ENCODE measurements around the gene MED27. TPM values are rescaled to one million over a fixed set of nuclear protein-coding genes. Genes with fewer than 3 reads are reported as not detected.

Gene MED27
- total and polyA plus RNA-seq, 2 of the 4 experiments (the other 2 are of a cell fraction): 50.2 to 63.4 TPM

- WGBS, 2 experiments (ENCODE audit: extremely low coverage in 2 of 2, insufficient read length in 1 of 2): 93% methylated on average over 3 of the region's 7 CpGs; no CpG with 5 or more reads in 1 of the 2 experiments
- in situ Hi-C loops (cut with MboI; ENCODE audit: low sequenced_read_pairs): no loop called here
- ATAC-seq (ENCODE audit: low read depth) (no peak), DNase-seq (no peak)
- Histone ChIP-seq H3K9me1 (ENCODE audit: insufficient read depth, low read length) (peaks cover 2% of the 10 kb centered on the region; the same call in 1 of the 2 replicates), H2BK15ac (ENCODE audit: low read depth, low read length) (no peak overlapping the region), H2AK9ac (replicated peaks; ENCODE audit: low read depth, low read length, poor library complexity) (no peak overlapping the region), H3K9me3 (ENCODE audit: control insufficient read depth, insufficient read depth, low read length) (peaks cover 4% of the 10 kb centered on the region; the same call in 1 of the 2 replicates), H2BK120ac (ENCODE audit: low read depth, low read length) (no peak overlapping the region), H4K20me1 (ENCODE audit: insufficient read depth, low read length) (peaks cover 5% of the 10 kb centered on the region; the same call in 1 of the 2 replicates), H2BK20ac (ENCODE audit: low read depth, low read length) (no peak overlapping the region), H3K79me1 (ENCODE audit: low read depth in 1 of 2, low read length in 2 of 2) (no peaks in the 10 kb centered on the region), H3K23ac (ENCODE audit: low read depth, low read length) (no peak overlapping the region), H4K91ac (ENCODE audit: insufficient read depth, low read depth, low read length) (no peak overlapping the region), H3K4me2 (ENCODE audit: low read depth, low read length) (no peak overlapping the region), H3K4me3 (ENCODE audit: insufficient read depth, low read depth, low read length) (no peak overlapping the region), H3K4me1 (ENCODE audit: control insufficient read depth, insufficient read depth, low read length) (no peaks in the 10 kb centered on the region), H2BK5ac (ENCODE audit: low read depth, low read length, poor library complexity, severe bottlenecking) (no peak overlapping the region), H4K8ac (ENCODE audit: low read depth in 2 of 2, low read length in 2 of 2) (no peak overlapping the region), H3K27me3 (ENCODE audit: control insufficient read depth, insufficient read depth, low read length) (peaks cover 35% of the 10 kb centered on the region), H3K14ac (replicated peaks; ENCODE audit: low read depth, low read length) (no peak overlapping the region), H2AK5ac (ENCODE audit: low read depth, low read length) (no peak overlapping the region), H4K5ac (ENCODE audit: low read depth, low read length) (no peak overlapping the region), H3K9ac (ENCODE audit: low read depth, low read length) (no peak overlapping the region), H3K56ac (ENCODE audit: extremely low read depth, insufficient read depth, low read length) (no peak overlapping the region), H2AFZ (replicated peaks; ENCODE audit: low read length, poor library complexity) (no peak overlapping the region), H3K36me3 (ENCODE audit: control insufficient read depth, insufficient read depth, low read length) (no peaks in the 10 kb centered on the region), H3K18ac (ENCODE audit: low read depth, low read length) (no peak overlapping the region), H3K4ac (ENCODE audit: low read depth, low read length) (no peak overlapping the region), H3K27ac (ENCODE audit: insufficient read depth, low read length) (no peak overlapping the region)
- dilution Hi-C loops (cut with HindIII; ENCODE audit: low sequenced_read_pairs, unreplicated experiment): no loop called here
- intact Hi-C loops (cut with micrococcal nuclease): no loop called here
- no TSS peak for BruUV-seq (replicated peaks)
- ChIA-PET CTCF (interaction anchor here (1.2 kb wide), 1 partner anchor 15 kb away, joined by 3 read pairs; no protein-coding TSS in a partner anchor), POLR2A (ENCODE audit: unreplicated experiment) (no interaction called here)
- TF ChIP-seq, protein P1, sequence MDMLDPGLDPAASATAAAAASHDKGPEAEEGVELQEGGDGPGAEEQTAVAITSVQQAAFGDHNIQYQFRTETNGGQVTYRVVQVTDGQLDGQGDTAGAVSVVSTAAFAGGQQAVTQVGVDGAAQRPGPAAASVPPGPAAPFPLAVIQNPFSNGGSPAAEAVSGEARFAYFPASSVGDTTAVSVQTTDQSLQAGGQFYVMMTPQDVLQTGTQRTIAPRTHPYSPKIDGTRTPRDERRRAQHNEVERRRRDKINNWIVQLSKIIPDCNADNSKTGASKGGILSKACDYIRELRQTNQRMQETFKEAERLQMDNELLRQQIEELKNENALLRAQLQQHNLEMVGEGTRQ (IDR thresholded peaks at IDR 0.05; ENCODE audit: low read depth, low read length): no peak
- TF ChIP-seq MAZ (IDR thresholded peaks at IDR 0.05; ENCODE audit: borderline replicate concordance, low read depth, low read length) (no peak), CHD1 (IDR thresholded peaks at IDR 0.05; ENCODE audit: low read depth, low read length) (no peak), SMC3 (IDR thresholded peaks at IDR 0.05; ENCODE audit: low read depth, low read length) (no peak), CEBPB (IDR thresholded peaks at IDR 0.05; ENCODE audit: low read depth, low read length) (no peak), NFE2L2 (IDR thresholded peaks at IDR 0.05; ENCODE audit: low read depth, low read length) (no peak), POLR2A (IDR thresholded peaks at IDR 0.05; ENCODE audit: low read depth, low read length) (no peak), MAFK (IDR thresholded peaks at IDR 0.05; ENCODE audit: low read depth, low read length) (no peak), RCOR1 (IDR thresholded peaks at IDR 0.05; ENCODE audit: insufficient replicate concordance, low read length) (no peak), BHLHE40 (IDR thresholded peaks at IDR 0.05; ENCODE audit: low read depth, low read length) (no peak), MXI1 (IDR thresholded peaks at IDR 0.05; ENCODE audit: borderline replicate concordance, low read depth, low read length) (no peak), RFX5 (IDR thresholded peaks at IDR 0.05; ENCODE audit: low read depth, low read length) (no peak), FOS (IDR thresholded peaks at IDR 0.05; ENCODE audit: low read depth, low read length) (no peak), RAD21 (IDR thresholded peaks at IDR 0.05; ENCODE audit: low read length) (no peak)
- TF ChIP-seq, protein P2, sequence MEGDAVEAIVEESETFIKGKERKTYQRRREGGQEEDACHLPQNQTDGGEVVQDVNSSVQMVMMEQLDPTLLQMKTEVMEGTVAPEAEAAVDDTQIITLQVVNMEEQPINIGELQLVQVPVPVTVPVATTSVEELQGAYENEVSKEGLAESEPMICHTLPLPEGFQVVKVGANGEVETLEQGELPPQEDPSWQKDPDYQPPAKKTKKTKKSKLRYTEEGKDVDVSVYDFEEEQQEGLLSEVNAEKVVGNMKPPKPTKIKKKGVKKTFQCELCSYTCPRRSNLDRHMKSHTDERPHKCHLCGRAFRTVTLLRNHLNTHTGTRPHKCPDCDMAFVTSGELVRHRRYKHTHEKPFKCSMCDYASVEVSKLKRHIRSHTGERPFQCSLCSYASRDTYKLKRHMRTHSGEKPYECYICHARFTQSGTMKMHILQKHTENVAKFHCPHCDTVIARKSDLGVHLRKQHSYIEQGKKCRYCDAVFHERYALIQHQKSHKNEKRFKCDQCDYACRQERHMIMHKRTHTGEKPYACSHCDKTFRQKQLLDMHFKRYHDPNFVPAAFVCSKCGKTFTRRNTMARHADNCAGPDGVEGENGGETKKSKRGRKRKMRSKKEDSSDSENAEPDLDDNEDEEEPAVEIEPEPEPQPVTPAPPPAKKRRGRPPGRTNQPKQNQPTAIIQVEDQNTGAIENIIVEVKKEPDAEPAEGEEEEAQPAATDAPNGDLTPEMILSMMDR (conservative IDR thresholded peaks at IDR 0.05; ENCODE audit: low read depth, low read length): no peak
- TF ChIP-seq, protein P3, sequence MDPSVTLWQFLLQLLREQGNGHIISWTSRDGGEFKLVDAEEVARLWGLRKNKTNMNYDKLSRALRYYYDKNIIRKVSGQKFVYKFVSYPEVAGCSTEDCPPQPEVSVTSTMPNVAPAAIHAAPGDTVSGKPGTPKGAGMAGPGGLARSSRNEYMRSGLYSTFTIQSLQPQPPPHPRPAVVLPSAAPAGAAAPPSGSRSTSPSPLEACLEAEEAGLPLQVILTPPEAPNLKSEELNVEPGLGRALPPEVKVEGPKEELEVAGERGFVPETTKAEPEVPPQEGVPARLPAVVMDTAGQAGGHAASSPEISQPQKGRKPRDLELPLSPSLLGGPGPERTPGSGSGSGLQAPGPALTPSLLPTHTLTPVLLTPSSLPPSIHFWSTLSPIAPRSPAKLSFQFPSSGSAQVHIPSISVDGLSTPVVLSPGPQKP (IDR thresholded peaks at IDR 0.05; ENCODE audit: borderline replicate concordance, low read depth, low read length): no peak
These were observed 19.5 kb upstream of the MED27 start for GRCh38 chr9:132099167-132099566.
